NT2/D1 (cell line): Measurements from ENCODE around the gene DDX18.
"Not testable (repeated sequence)": the region's sequence is repeated elsewhere in the genome, so short reads cannot be mapped to it uniquely, and the experiment has no call there.

Experiments used
- DNase-seq: peaks from one replicate; pipeline ENCODE4 v3.0.0-alpha.2; 2011; ENCODE audit warnings: low read depth, low spot score
- H3K27me3 ChIP-seq: 2 replicates; pipeline ENCODE4 v1.6.0; 2011; ENCODE audit warnings: mild to moderate bottlenecking; ENCODE audit not compliant: insufficient read length, insufficient read depth
- H3K36me3 ChIP-seq: 2 replicates; pipeline ENCODE4 v1.6.1; 2011; ENCODE audit warnings: mild to moderate bottlenecking, low read length, mixed read lengths; ENCODE audit not compliant: insufficient read depth, insufficient read length
- H3K4me1 ChIP-seq: 2 replicates; pipeline ENCODE4 v1.5.1; 2011; ENCODE audit not compliant: insufficient read depth, insufficient read length
- H3K4me3 ChIP-seq: 2 replicates; pipeline ENCODE4 v1.5.1; 2011; ENCODE audit warnings: low read depth; ENCODE audit not compliant: insufficient read length
- H3K9ac ChIP-seq: 2 replicates; pipeline ENCODE4 v1.6.0; 2011; ENCODE audit warnings: low read depth; ENCODE audit not compliant: insufficient read length
- H3K9me3 ChIP-seq: 2 replicates; pipeline ENCODE4 v1.5.1; 2011; ENCODE audit warnings: mild to moderate bottlenecking, low read length; ENCODE audit not compliant: insufficient read depth
- SUZ12 ChIP-seq: IDR thresholded peaks from 2 replicates; pipeline ENCODE4 v1.6.1; 2011; ENCODE audit not compliant: insufficient read length, insufficient read depth; ENCODE audit errors: extremely low read depth
- YY1 ChIP-seq: IDR thresholded peaks from 2 replicates; pipeline ENCODE4 v1.6.1; 2011; ENCODE audit not compliant: insufficient read length, insufficient read depth
- ZNF274 ChIP-seq: IDR thresholded peaks from 2 replicates; pipeline ENCODE4 v1.6.1; 2011; ENCODE audit warnings: mild to moderate bottlenecking, low read depth, low read length

The DDX18 gene

DNA sequence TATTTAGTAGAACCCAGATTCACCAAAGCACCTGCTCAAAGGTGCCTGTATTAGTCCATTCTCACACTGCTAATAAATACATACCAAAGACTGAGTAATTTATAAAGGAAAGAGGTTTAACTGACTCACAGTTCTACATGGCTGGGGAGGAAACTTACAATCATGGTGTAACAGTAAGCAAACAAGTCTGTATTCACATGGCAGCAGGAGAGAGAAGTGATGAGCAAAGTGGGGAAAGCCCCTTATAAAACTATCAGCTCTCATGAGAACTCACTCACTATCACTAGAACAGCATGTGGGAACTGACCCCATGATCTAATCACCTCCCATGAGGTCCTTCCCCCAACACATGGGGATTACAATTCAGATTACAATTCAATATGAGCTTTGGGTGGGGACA lies 28.0 kb upstream of the DDX18 start:
- DNase-seq: no peak
- Histone ChIP-seq H3K27me3 (no peaks in the 10 kb centered on the region), H3K9ac (no peak overlapping the region), H3K36me3 (no peaks in the 10 kb centered on the region), H3K9me3 (no peaks in the 10 kb centered on the region), H3K4me3 (no peak overlapping the region), H3K4me1 (no peaks in the 10 kb centered on the region)
- TF ChIP-seq SUZ12: no peak
- no peak for TF ChIP-seq YY1
- no peak for TF ChIP-seq ZNF274

DNA sequence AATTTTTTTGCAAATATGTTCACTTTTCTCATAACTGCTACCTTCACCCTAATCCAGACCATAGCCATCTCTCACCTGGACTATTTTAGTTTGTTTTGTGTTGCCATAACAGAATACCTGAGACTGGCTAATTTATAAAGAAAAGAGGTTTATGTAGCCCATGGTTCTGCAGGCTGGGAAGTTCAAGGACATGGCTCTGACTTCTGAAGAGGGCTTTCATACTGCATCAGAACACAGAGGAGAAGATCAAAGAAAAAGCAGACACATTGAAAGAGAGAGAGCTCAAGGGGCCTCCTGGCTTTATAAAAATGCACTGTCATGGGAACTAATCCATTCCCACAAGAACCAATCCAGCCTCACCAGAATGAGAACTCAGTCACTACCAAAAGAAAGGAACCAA lies 25.0 kb upstream of the DDX18 start:
- H3K4me1 ChIP-seq: no peaks in the 10 kb centered on the region
- TF ChIP-seq YY1: no peak
- TF ChIP-seq ZNF274: no peak
- TF ChIP-seq SUZ12: no peak
- no peaks in the 10 kb centered on the region for H3K27me3 ChIP-seq
- H3K36me3 ChIP-seq: no peaks in the 10 kb centered on the region
- DNase-seq: no peak
- no peaks in the 10 kb centered on the region for H3K9me3 ChIP-seq
- H3K9ac ChIP-seq: no peak overlapping the region
- H3K4me3 ChIP-seq: no peak overlapping the region

DNA sequence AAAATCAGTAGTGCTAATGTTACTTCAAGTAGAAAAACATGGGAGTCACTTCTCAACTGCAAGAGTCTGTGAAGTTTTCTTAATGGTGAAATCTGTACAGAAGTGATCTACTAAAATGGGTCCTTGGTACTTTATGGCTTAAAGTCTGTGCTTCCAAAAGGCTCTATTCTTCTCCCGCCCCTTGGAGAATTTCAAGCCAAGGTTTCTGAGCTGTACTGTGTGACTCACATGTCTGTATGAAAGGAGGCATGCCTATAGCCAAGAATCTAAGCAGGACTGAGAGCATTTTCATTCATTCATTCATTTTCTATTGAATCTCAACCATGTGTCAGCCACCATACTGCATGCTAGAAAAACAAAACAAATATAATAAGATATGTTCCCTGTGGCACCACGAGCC lies 19.8 kb upstream of the DDX18 start:
- no peaks in the 10 kb centered on the region for H3K4me1 ChIP-seq
- no peak for DNase-seq
- no peak for TF ChIP-seq ZNF274
- H3K9ac ChIP-seq: no peak overlapping the region
- no peaks in the 10 kb centered on the region for H3K36me3 ChIP-seq
- H3K4me3 ChIP-seq: no peak overlapping the region
- H3K9me3 ChIP-seq: no peaks in the 10 kb centered on the region
- H3K27me3 ChIP-seq: no peaks in the 10 kb centered on the region

DNA sequence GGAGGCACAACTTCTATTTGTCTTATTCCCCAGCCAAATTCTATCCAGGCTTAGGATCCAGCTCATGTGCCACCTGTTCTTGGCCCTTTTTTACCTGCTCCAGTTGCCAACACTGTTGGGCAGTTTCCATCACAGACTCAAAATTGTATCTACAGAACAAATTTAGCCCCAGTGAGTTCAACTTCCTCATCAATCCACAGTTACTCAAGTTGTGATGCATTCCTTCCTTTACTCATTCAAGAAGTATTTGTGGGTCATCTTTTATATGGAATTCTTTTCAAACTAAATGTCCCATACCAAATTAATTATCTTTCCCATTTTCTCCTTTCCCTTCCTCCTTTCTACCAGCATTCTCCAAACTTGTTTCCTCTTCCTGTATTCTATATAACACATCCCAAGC lies 12.7 kb upstream of the DDX18 start:
- Histone ChIP-seq H3K9me3 (no peaks in the 10 kb centered on the region), H3K36me3 (no peaks in the 10 kb centered on the region), H3K9ac (no peak overlapping the region), H3K27me3 (peaks cover 6% of the 10 kb centered on the region), H3K4me3 (no peak overlapping the region), H3K4me1 (no peaks in the 10 kb centered on the region)
- DNase-seq: no peak
- TF ChIP-seq YY1 (no peak), ZNF274 (no peak), SUZ12 (no peak)

DNA sequence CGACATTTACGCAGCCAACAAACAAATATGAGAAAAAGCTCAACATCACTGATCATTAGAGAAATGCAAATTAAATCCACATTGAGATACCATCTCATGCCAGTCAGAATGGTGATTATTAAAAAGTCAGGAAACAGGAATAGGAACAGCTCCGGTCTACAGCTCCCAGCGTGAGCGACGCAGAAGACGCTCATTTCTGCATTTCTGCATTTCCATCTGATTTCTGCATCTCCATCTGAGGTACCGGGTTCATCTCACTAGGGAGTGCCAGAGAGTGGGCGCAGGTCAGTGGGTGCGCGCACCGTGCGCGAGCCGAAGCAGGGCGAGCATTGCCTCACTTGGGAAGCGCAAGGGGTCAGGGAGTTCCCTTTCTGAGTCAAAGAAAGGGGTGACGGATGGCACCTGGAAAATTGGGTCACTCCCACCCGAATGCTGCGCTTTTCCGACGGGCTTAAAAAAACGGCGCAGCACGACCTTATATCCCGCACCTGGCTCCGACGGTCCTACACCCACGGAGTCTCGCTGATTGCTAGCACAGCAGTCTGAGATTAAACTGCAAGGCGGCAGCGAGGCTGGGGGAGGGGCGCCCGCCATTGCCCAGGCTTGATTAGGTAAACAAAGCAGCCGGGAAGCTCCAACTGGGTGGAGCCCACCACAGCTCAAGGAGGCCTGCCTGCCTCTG lies 10.7 kb upstream of the DDX18 start:
- not testable (repeated sequence) for H3K36me3 ChIP-seq, H3K9me3 ChIP-seq, H3K27me3 ChIP-seq, H3K4me1 ChIP-seq, DNase-seq
- H3K4me3 ChIP-seq: peak overlapping the region; percentile 45
- H3K9ac ChIP-seq: peak overlapping the region; percentile 61

DNA sequence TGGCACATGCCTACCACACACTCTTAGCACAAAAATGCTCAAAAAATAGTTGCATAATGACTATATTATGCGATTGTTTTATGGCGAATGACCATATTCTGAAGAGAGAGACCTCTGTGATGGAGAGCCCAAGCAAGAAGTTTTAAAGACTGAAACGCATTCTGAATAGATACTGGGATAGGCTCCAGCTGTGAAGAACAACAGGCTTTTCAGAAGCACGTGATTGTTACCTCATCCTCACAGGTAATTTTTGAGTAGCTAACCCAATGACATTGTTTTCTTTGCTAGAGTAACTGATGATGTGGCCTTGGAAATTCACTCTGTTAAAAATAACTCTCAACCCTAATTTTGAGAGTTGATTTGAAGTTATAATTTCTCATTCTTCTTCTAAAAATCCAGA lies 2.0 kb upstream of the DDX18 start:
- no peak overlapping the region for H3K4me3 ChIP-seq
- peak; percentile 35 for DNase-seq
- TF ChIP-seq ZNF274 (no peak), SUZ12 (no peak), YY1 (no peak)
- no peaks in the 10 kb centered on the region for H3K4me1 ChIP-seq
- no peak overlapping the region for H3K9ac ChIP-seq
- no peaks in the 10 kb centered on the region for H3K9me3 ChIP-seq
- H3K27me3 ChIP-seq: no peaks in the 10 kb centered on the region
- peaks cover 19% of the 10 kb centered on the region for H3K36me3 ChIP-seq

DNA sequence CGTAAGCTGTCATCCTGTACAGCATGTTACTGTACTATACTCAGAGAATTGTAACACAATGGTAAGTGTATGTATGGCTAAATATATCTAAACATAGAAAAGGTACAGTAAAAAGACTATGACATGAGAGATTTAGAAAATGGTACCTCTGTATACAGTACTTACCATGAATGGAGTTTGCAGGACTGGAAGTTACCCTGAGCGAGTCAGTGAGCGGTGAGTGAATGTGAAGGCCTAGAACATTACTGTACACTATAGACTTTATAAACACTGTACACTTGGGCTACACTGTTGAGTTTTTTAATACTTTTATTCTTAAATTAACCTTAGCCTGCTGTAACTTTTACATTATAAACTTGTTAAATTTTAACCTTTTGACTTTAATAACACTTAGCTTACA lies 1.5 kb downstream of the DDX18 start:
- DNase-seq: no peak
- H3K9ac ChIP-seq: no peak overlapping the region
- no peaks in the 10 kb centered on the region for H3K9me3 ChIP-seq
- no peaks in the 10 kb centered on the region for H3K27me3 ChIP-seq
- TF ChIP-seq SUZ12: no peak
- no peak for TF ChIP-seq ZNF274
- no peak for TF ChIP-seq YY1
- H3K4me1 ChIP-seq: no peaks in the 10 kb centered on the region
- peak overlapping the region; percentile 99 for H3K4me3 ChIP-seq
- H3K36me3 ChIP-seq: peaks cover 54% of the 10 kb centered on the region

DNA sequence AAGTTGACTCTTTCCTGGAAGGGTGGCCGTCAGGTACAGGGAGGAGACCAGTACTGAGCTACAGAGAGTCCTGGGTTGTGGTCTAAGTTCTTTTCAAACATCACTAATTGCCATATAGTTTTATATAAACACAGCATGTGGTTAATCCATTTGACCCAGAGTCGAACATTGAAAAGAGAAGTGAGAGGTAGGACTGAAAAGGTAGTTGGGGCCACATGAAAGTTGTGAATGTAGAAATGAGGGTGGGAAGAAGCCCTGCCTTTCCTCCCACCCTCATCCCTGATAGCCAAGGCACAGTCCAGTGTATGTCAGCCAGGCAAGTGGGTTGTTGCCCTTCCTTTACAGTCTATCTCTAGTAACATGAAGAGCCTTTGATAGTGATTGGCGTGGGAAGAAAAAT lies 4.4 kb downstream of the DDX18 start:
- Histone ChIP-seq H3K36me3 (peaks cover 84% of the 10 kb centered on the region), H3K9me3 (no peaks in the 10 kb centered on the region), H3K27me3 (no peaks in the 10 kb centered on the region), H3K4me3 (no peak overlapping the region), H3K4me1 (no peaks in the 10 kb centered on the region), H3K9ac (no peak overlapping the region)
- no peak for DNase-seq
- TF ChIP-seq ZNF274 (no peak), YY1 (no peak), SUZ12 (no peak)
